ENCODE data around the gene MAGED2.
A peak's percentile ranks its signal among the peaks of the same experiment; 100 is the strongest.

GRCh38 chrX:54808109-54808604 lies 612 bp downstream of the MAGED2 start:
- TF ChIP-seq CTCF (IDR thresholded peaks at IDR 0.05) (no peak), POLR2A (IDR thresholded peaks at IDR 0.05) (peak; percentile 30)
